Naive thymus-derived CD8-positive, alpha-beta T cell (primary cell): ENCODE results near the gene UGT3A2. TPM values are rescaled to one million over a fixed set of nuclear protein-coding genes. Genes with fewer than 3 reads are reported as not detected.
A peak's percentile ranks its signal among the peaks of the same experiment; 100 is the strongest.

ENCODE experiments used
- ATAC-seq, 2 donors: fragments of 150-1000 bp; cut with Tn5 transposase in 1 of 2; sonication (Bioruptor Pico), chemical (Tn5 transposase) in 1 of 2; 1 replicate in 1 of 2; 2 replicates in 1 of 2; pipeline ENCODE4 v1.10.0; 2021; ENCODE audit warnings: mild to moderate bottlenecking in 2 of 2, moderate library complexity in 2 of 2
- POLR2A ChIA-PET: fragments of 350-600 bp; sonication (Branson Sonifier 250); formaldehyde crosslinking; loops from one replicate; lab custom pipeline; 2021; ENCODE audit warnings: antibody characterized with exemption; lab: Charles Lee
- DNase-seq, 10 donors: peaks; one replicate each; pipeline versions ENCODE4 v3.0.0 to v3.0.0-alpha.2; 2020 to 2022
- H3K27ac Mint-ChIP-seq, 10 donors: one replicate each; pipeline ENCODE4 v1.8.0; 2020 to 2022; ENCODE audit warnings: mild to moderate bottlenecking in 10 of 10, mixed read lengths in 10 of 10, moderate library complexity in 4 of 10, inconsistent platforms in 1 of 10
- H3K27me3 Mint-ChIP-seq, 5 donors: one replicate each; pipeline ENCODE4 v1.8.0; 2021 to 2022; ENCODE audit warnings: mixed read lengths in 5 of 5
- H3K36me3 Mint-ChIP-seq, 3 donors: one replicate each; pipeline ENCODE4 v1.8.0; 2020 to 2022; ENCODE audit warnings: mixed read lengths in 3 of 3, mild to moderate bottlenecking in 2 of 3, inconsistent platforms in 1 of 3
- H3K4me1 Mint-ChIP-seq, 4 donors: one replicate each; pipeline ENCODE4 v1.8.0; 2021 to 2022; ENCODE audit warnings: mixed read lengths in 4 of 4
- H3K4me3 Mint-ChIP-seq, 10 donors: one replicate each; pipeline ENCODE4 v1.8.0; 2020 to 2022; ENCODE audit warnings: mild to moderate bottlenecking in 10 of 10, mixed read lengths in 10 of 10, moderate library complexity in 6 of 10, inconsistent platforms in 1 of 10
- H3K9me3 Mint-ChIP-seq, 9 donors: one replicate each; pipeline ENCODE4 v1.8.0; 2020 to 2022; ENCODE audit warnings: mixed read lengths in 9 of 9, mild to moderate bottlenecking in 3 of 9, inconsistent platforms in 1 of 9, moderate library complexity in 1 of 9
- polyA plus RNA-seq, 3 donors: library from polyadenylated mRNA; unstranded; fragments of 300-500 nt; fragmentation: Illumina TruSeq; gene quantifications; one replicate each; pipeline ENCODE4 v1.2.3, GENCODE V29; 2021
- total RNA-seq, 8 experiments: library from RNA in 2 of 8; stranded (reverse) in 2 of 8; gene quantifications; one replicate each; pipeline ENCODE4 v1.2.3 and lab custom pipeline; 2021 to 2026

UGT3A2 gene
- total and polyA plus RNA-seq, 5 experiments from 2014 or later, result not detected

DNA sequence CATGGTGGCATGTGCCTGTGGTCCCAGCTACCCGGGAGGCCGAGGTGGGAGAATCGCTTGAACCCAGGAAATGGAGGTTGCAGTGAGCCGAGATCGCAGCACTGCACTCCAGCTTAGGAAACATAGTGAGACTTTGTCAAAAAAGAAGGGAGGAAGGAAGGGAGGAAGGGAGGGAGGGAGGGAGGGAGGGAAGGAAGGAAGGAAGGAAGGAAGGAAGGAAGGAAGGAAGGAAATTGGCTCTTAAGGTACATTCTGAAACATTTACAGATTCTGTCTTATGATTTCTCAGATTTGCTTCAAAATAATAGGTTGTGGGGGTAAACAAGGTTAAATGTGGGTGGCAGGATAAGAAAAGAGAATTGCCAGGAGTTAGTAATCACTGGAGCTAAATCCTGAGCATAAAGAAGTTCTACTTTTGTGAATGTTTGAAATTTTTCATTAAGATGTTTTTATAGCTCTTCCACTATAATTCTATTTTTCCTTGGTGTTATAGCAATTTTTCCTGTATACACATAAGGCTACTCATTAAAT is 2.1 kb upstream of the UGT3A2 start:
- Mint-ChIP-seq H3K9me3 (no peaks in the 10 kb centered on the region), H3K27ac (no peak overlapping the region), H3K36me3 (no peaks in the 10 kb centered on the region), H3K4me1 (peaks cover 9 to 20% (median 14%) of the 10 kb centered on the region in 4 donors), H3K4me3 (no peak overlapping the region), H3K27me3 (peaks cover 16 to 53% (median 33%) of the 10 kb centered on the region in 5 donors)
- POLR2A ChIA-PET, result no interaction called here
- no peak for ATAC-seq
- no peak for DNase-seq

DNA sequence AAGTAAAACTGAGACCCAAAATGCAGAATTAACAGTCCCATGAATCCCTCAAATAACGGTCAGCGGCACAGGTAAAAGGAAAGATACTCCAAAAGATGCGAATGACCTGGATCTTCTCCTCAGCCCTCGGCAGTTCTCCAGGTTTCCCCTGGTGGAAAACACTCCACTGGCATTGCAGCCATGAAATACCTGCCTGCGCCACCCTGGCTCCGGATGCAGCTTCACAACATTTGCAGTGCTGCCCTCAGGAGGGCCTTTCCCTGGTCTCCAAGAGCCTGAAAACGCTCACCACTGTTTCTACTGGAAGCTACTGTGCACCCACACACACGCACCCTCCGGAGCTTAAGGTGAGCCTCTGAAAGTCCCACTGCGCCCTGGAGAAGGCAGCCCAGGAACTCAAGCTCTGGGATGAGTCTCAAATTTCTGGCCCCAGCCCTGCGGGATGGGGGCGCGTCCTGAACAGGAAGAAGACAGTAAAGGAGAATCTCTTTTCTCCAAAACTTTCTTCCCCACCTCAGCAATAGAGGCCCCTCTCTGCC is 612 bp downstream of the UGT3A2 start:
- Mint-ChIP-seq H3K4me3 (no peak overlapping the region), H3K27me3 (peaks cover 16 to 54% (median 27%) of the 10 kb centered on the region in 5 donors), H3K9me3 (no peaks in the 10 kb centered on the region), H3K4me1 (peaks cover 6 to 11% (median 9%) of the 10 kb centered on the region in 4 donors), H3K36me3 (no peaks in the 10 kb centered on the region), H3K27ac (no peak overlapping the region)
- POLR2A ChIA-PET, result no interaction called here
- ATAC-seq (no peak), DNase-seq (no peak)

DNA sequence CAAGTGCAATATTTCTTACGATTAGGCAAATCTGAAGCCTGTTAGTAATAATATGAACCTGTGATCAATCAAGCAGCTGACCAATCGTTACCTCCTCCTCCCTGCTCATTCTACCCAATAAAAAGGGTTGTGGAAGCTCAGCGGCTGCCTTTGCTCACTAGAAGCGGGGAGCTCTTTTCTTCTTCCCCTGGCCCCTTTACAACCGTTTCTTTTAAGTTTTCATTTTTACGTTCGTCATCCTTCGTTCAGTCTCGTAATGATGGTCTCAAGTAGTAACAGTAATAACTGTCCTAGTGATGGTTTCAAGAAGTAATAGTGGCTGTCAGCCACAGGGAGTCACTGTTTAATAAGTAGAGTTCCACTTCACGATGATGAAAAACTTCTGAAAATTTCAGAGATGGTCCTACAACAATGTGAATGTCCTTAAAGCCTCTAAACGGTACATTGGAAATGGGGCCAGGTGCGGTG is 6.2 kb downstream of the UGT3A2 start:
- Mint-ChIP-seq H3K9me3 (no peaks in the 10 kb centered on the region), H3K27ac (peak overlapping the region in 1 of 10 donors; percentile 67), H3K36me3 (no peaks in the 10 kb centered on the region), H3K27me3 (peaks cover 5 to 17% (median 10%) of the 10 kb centered on the region in 5 donors), H3K4me1 (peaks cover 0 to 9% (median 2%) of the 10 kb centered on the region in 4 donors), H3K4me3 (no peak overlapping the region)
- DNase-seq (no peak), ATAC-seq (no peak)
- POLR2A ChIA-PET, result no interaction called here

DNA sequence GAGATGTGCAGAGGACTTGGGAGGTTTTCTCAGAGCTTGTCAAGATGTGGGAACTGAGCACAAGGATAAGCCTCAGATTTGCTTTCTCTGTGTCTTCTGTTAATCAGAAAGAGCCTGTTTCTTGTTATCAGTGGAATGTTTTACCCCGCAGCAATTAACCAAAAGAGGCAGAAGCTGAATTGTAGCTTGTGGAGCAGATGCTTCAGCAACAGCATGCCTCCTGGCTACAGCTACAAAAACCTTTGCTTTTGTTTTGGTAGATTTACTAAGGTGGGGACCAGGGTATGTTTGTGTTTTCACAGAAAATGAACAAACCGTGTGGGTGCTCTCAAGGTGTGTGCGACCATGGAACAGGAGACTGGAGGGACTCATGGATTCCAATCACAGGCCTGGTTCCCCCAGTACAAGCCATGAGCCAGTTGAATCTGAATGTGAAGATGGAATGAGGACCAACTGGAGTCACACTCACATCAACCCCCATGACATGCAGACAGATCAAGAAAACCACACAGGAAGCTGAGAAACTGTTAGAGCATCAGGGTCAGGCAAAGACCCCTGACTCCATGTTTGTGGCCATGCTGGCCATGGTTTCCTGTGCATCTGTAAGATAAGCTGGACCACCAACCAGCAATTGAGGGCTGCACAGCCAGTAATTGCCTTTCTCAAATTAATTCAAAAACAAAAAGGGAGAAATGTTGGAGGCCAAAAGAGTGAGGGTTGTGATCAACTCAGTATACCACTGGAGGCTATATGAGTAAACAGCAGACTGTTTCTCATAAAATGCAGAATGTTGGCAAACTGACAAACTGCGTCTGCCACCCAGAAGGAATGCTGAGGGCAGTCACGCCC is 6.9 kb downstream of the UGT3A2 start:
- no peak for ATAC-seq
- H3K36me3 Mint-ChIP-seq, result no peaks in the 10 kb centered on the region
- H3K4me1 Mint-ChIP-seq, result peaks cover 0 to 9% (median 2%) of the 10 kb centered on the region in 4 donors
- H3K9me3 Mint-ChIP-seq, result no peaks in the 10 kb centered on the region
- no peak overlapping the region for H3K4me3 Mint-ChIP-seq
- H3K27me3 Mint-ChIP-seq, result peaks cover 2 to 11% (median 10%) of the 10 kb centered on the region in 5 donors
- DNase-seq, result no peak
- POLR2A ChIA-PET, result no interaction called here
- no peak overlapping the region for H3K27ac Mint-ChIP-seq

DNA sequence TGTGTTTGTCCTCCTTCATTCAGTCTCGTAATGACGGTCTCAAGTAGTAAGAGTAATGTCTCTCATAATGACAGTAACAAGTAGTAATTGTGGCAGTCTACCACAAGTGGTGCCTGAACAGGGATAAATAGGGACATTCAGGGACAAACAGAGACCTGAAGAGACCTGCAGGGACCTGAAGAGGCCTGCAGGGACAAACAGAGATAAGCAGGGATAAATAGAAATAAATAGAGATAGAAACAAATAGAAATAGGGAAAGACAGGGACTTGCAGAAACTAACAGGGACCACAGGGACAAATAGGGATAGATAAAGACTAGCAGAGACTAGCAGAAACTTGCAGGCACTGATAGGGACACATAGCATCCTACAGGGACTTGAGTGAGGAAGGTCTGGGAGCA is 7.9 kb downstream of the UGT3A2 start:
- Mint-ChIP-seq H3K27me3 (peaks cover under 1 to 11% (median 7%) of the 10 kb centered on the region in 5 donors), H3K36me3 (no peaks in the 10 kb centered on the region), H3K4me3 (no peak overlapping the region), H3K27ac (no peak overlapping the region), H3K4me1 (peaks cover 0 to 9% (median 2%) of the 10 kb centered on the region in 4 donors), H3K9me3 (no peaks in the 10 kb centered on the region)
- DNase-seq, result no peak
- POLR2A ChIA-PET, result no interaction called here
- no peak for ATAC-seq

DNA sequence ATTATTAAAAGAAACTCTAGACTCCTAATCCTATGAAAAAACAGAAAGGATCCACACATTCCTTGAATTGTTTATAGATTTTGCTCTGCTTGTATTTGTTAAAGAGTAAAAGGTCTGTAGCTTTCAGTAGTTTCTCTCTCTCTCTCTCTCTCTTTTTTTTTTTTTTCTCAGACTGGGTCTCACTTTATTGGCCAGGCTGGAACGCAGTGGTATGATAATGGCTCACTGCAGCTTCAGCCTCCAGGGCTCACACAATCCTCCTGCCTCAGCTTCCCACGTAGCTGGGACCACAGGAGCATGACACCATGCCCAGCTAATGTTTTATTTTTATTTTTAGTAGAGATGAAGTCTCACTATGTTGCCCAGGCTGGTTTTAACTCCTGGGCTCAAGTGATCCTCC is 9.3 kb downstream of the UGT3A2 start:
- H3K9me3 Mint-ChIP-seq, result no peaks in the 10 kb centered on the region
- DNase-seq, result no peak
- H3K27me3 Mint-ChIP-seq, result peaks cover 0 to 13% (median 7%) of the 10 kb centered on the region in 5 donors
- no peak overlapping the region for H3K27ac Mint-ChIP-seq
- peaks cover 0 to 9% (median 2%) of the 10 kb centered on the region in 4 donors for H3K4me1 Mint-ChIP-seq
- H3K4me3 Mint-ChIP-seq, result no peak overlapping the region
- no peaks in the 10 kb centered on the region for H3K36me3 Mint-ChIP-seq
- ATAC-seq, result no peak
- POLR2A ChIA-PET, result no interaction called here

DNA sequence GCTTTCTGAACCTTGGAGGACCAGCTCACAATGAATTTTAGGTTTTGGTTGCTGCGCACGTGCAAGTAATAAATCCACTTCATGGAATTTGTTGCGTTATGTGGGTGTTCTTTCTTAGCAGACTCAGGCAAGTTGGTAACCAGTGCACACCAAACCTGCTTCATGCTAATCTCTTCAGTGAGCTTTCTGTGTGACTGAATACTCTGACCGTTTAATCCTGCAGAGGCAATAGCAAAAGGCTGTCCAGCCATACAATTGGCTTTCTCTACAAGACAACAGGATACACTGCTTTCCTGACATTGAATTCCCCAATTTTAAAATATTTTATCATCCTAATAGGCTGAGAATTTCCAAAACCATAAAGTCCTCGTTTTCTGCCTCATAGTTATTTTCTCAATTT is 10.3 kb downstream of the UGT3A2 start:
- Mint-ChIP-seq H3K9me3 (no peaks in the 10 kb centered on the region), H3K4me3 (no peak overlapping the region), H3K27me3 (peaks cover 0 to 14% (median 7%) of the 10 kb centered on the region in 5 donors), H3K36me3 (no peaks in the 10 kb centered on the region), H3K4me1 (peaks cover 0 to 9% (median 2%) of the 10 kb centered on the region in 4 donors), H3K27ac (no peak overlapping the region)
- no peak for ATAC-seq
- POLR2A ChIA-PET, result no interaction called here
- DNase-seq, result no peak

DNA sequence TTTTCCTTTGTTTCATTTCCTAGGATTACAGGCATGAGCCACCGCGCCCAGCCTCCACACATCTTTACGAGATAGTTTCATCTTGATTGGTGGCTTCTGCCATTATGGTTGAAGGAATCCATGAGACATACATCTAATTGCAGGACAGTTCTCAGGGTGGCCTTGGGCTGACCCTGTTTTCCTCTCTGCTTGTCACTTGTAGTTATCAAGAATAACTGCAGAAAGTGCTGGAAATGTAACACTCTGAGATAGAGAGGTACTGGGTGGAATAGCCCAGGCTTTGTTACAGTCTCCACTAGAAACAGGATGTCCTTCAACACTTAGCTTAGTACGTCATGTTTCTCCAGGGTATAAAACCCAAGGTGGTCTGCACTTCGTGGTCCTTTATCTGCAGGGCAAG is 10.7 kb downstream of the UGT3A2 start:
- DNase-seq, result no peak
- Mint-ChIP-seq H3K27ac (no peak overlapping the region), H3K9me3 (no peaks in the 10 kb centered on the region), H3K36me3 (no peaks in the 10 kb centered on the region), H3K27me3 (peaks cover 0 to 14% (median 7%) of the 10 kb centered on the region in 5 donors), H3K4me3 (no peak overlapping the region), H3K4me1 (peaks cover 0 to 9% (median 2%) of the 10 kb centered on the region in 4 donors)
- POLR2A ChIA-PET, result no interaction called here
- no peak for ATAC-seq

DNA sequence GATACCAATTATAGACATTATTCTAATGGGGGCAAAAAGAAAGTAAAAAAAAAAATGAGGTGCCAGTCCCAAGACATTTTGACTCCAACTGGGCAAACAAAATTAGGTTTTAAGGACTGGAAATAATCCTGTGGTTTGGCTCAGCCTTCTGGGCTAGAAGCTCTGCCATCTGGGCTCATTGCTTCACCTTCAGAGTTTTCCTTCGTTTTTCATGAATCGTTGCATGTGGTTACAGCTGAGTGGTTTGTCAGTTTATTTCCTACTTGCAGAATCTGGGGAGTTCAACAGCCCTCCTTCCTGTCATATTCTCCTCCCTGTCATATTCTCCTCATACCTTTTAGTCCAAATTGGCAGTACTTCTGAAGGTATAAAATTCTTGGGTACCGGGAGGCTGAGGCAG is 12.0 kb downstream of the UGT3A2 start:
- DNase-seq (no peak), ATAC-seq (no peak)
- Mint-ChIP-seq H3K4me3 (no peak overlapping the region), H3K9me3 (no peaks in the 10 kb centered on the region), H3K27ac (no peak overlapping the region), H3K4me1 (peaks cover 0 to 3% (median under 1%) of the 10 kb centered on the region in 4 donors), H3K36me3 (no peaks in the 10 kb centered on the region), H3K27me3 (peaks cover 0 to 14% (median 8%) of the 10 kb centered on the region in 5 donors)
- POLR2A ChIA-PET, result no interaction called here

DNA sequence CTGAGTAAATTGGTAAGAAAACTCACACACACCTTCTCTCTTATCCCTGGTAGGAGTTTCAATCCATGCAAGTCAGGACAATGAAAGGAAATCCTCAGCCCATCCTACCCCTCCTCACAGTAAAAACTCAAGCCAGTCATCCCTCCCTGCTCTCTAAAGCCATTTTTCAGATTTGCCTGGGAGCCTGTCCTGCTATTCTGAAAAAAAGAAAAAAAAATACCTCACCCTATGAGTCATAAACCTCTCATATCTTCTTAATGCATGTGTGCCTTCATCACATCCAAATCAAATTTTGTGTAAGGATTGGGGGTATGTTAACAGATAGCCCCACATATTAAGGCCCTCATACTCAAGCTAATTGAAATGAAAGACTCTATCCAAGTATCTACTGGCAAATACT is 14.1 kb downstream of the UGT3A2 start:
- Mint-ChIP-seq H3K27ac (no peak overlapping the region), H3K4me3 (no peak overlapping the region), H3K36me3 (no peaks in the 10 kb centered on the region), H3K9me3 (no peaks in the 10 kb centered on the region), H3K4me1 (no peaks in the 10 kb centered on the region), H3K27me3 (peaks cover 0 to 9% (median 6%) of the 10 kb centered on the region in 5 donors)
- DNase-seq (no peak), ATAC-seq (no peak)
- POLR2A ChIA-PET, result no interaction called here

DNA sequence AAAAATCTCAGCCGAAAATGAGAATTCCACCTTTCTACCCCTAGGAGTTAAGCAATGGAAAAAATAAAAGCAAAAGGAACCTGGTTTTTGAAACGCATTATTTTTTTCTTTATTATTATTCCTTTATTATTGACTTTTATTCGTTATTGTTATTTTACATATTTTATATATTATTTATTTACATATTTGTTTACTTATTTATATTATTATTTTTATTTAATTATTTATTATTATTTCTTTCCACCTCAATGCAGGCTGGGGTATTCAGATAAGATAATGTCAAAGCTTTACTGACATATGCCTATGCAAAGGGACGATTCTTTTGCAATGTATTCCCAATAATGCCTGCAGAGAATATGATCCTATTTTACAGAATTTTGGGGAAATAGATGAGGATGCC is 16.7 kb downstream of the UGT3A2 start:
- H3K27ac Mint-ChIP-seq, result no peak overlapping the region

DNA sequence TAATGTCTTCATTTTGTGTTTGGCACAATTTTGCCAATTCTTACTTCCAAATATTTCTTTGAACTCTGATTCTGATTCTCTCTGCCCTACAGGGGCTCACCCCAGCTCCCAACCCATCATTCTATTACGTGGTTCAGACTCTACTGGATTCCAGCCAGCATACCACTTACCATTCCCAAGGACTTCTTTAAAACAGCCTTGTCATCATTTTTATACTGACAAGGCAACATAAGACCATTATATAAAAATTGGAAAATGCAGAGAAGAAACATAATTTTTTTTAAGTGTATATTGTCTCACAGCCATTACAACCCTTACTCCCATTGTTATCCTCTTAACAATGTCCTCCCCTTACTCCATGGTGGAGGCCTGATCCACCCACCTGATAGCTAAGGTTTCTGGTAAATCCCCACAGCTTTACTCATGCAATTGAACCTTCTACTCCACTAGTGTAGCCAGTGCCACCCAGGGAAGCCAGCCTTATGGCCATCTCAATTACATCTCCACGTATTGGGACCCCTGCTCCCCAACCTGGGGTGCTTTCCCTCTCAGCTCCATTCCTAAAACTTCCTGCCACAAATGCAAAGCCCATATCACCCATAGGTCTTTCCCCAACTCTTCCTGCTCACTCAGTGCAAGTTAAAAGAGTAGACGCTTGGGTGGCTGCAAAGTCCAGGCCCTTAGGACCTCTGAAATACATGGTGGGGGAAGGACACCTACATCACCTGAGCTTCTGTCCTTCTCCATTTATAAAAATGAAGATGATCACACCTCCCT is 19.1 kb downstream of the UGT3A2 start:
- no peaks in the 10 kb centered on the region for H3K9me3 Mint-ChIP-seq
- POLR2A ChIA-PET, result no interaction called here
- peaks cover 0 to 3% (median 0%) of the 10 kb centered on the region in 5 donors for H3K27me3 Mint-ChIP-seq
- no peaks in the 10 kb centered on the region for H3K36me3 Mint-ChIP-seq
- ATAC-seq (no peak), DNase-seq (no peak)
- H3K27ac Mint-ChIP-seq, result no peak overlapping the region
- no peaks in the 10 kb centered on the region for H3K4me1 Mint-ChIP-seq
- H3K4me3 Mint-ChIP-seq, result no peak overlapping the region

More for the DNA sequence above, 16.7 kb downstream of the UGT3A2 start:
- Mint-ChIP-seq H3K4me3 (no peak overlapping the region), H3K4me1 (no peaks in the 10 kb centered on the region), H3K9me3 (no peaks in the 10 kb centered on the region), H3K27me3 (peaks cover 0 to 3% (median 0%) of the 10 kb centered on the region in 5 donors), H3K36me3 (no peaks in the 10 kb centered on the region)
- ATAC-seq, result no peak
- no peak for DNase-seq
- POLR2A ChIA-PET, result no interaction called here
